Activated T-cell treated with anti-CD3 and anti-CD28 coated beads for 48 hours (primary cell): ENCODE measurements around the gene ART1.

Experiments used
- DNase-seq: peaks from one replicate; pipeline ENCODE4 v3.0.0-alpha.2; 2020; ENCODE audit warnings: low read depth

ART1 gene

DNA sequence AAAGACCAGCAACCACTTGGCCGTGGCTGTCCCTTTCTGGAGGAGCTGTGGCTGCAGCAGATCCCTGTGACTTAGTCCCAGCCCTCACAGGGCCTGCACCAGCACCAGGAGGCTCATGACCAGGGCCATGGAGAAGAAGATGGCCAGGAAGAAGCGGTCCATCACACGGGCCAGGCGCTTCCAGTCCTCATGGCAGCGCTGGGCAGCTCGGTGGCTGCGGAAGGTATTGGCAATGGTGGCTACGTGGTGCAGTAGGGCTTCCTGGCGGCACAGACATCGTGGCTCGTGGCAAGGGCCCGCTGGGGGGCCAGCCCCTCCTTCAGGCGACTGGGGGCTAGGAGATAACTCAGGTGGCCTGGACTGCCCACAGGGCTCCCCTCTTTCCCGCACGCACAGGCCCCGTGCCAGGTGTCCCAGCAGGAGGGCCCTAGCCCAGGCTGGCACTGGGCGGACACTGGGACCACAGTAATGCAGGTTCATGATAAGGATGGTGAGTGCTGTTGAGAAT lies 21.1 kb downstream of the ART1 start:
- no peak for DNase-seq

DNA sequence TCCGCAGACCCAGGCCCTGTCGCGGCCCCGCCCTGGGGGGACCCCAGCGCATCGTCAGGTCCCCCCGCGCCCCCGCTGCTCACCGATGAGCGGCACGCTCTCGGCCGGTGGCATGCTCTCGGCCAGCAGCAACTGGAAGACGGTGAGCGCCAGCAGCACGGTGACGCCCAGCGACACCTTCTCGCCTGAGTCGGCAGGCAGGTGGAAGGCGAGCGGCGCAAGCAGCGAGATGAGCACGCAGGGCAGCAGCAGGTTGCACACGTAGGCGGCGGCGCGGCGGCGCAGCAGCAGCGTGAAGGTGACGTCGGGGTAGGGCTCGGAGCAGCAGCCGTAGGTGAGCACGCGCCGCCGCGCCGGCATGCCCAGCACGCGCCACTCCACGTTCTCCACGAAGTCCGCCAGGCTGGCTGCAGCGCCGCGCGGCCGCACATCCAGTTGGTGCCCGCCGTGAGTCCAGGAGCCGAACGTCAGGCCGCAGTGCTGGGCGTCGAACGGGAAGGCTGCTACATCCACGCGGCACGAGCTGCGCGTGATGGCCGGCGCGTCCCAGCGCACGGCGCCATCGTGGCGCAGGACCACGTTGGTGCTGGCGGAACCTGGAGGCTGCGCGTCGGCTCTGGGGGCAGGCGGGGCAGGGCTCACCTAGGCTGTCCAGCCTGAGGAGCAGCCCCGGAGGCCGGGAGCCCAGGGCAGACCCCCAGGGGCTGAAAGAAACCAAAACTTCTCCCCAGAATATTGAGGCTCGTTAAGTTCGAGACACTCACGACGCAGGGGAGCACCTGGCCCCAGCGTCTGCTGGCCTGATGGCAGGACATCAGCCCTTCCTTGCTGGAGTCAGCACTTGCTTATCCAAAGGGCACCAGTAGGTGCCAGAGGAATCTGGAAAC lies 22.5 kb downstream of the ART1 start:
- no peak for DNase-seq

DNA sequence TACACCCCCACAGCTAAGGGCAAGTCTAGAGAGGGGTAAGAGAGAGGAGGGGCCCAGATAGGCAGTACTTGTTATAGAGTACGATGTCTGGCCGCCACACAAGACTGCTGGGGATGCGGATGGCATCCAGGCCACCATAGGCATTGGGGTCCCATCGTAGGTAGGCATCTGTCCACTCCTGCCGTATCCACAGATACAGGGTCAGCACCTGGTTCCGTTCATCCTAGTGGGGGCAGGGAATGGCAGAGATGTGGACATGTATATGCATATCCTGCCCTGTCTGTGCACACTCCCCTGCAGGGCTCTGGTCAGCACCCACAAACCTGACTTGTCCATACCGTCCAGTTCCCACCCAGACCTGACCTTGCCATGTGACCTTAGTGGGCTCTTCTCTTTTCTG lies 24.2 kb downstream of the ART1 start:
- no peak for DNase-seq

DNA sequence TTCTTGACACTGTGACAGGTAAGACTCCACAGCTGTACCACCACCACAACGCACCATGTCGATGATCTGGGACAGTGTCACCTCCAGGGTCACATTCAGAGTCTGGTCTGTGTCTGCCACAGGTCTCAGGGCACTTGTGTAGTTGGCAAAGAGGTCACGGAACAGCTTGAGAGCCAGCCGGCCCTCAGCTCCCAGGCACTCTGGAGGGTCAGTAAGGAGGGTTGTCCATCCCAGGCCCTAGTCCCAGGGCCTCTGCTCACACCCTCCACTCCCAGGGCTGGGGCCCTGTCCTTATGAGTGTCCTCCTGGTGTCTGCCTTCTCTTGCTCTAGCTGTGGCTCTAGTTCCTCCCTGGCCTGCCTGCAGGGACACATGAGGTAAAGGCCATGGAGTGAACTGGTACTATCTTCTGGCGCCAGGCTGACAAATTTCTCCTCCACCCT lies 24.8 kb downstream of the ART1 start:
- DNase-seq = no peak

DNA sequence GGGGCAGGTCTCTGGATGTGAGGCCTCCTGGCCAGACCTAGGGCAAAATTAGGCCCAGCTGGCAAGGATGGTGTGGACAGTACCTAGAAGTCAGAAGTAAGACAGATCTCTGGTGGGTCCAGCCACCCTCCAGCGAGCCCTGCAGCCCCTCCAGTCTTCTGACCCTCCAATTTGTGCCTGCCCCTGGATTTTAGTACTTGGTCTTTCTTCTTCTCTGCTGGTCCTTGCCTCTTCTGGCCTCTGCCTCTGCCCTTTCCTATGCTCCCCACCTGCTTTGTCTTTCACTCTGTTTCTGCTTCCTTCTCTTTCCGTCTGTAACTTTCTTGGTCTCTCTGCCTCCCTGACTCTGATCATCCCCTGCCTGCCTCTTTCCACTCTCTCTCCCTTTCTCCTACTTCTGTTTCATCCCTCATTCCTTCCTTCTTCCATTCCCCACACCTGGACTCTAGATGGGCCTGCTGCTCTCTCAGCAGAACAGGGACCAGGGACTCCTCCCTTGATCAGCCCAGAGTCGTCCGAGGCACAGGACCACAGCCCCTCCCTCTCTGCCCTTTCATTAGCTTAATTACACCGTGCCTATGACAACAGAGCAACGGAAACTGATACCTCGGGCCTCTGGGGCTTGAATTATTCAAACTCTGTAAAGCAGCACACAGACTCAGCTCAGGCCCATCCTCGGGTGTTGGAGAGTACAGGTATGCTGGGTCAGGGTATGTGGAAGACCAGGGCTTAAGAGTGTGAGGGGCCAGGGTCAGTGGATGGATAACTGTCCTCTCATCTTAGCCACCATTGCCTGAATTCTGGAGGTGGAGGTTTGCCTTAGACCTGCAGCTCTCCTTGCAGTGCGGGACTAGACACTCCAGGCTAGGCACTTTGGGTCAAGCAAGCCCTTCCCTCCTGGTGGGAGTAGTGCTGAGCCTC lies 26.7 kb downstream of the ART1 start, which contains the start of gene CHRNA10:
Gene CHRNA10, minus strand, starts transcription at position 51 of the 921 bp plus-strand sequence. CDS start 72 bp downstream, outside the sequence.
- DNase-seq = no peak

DNA sequence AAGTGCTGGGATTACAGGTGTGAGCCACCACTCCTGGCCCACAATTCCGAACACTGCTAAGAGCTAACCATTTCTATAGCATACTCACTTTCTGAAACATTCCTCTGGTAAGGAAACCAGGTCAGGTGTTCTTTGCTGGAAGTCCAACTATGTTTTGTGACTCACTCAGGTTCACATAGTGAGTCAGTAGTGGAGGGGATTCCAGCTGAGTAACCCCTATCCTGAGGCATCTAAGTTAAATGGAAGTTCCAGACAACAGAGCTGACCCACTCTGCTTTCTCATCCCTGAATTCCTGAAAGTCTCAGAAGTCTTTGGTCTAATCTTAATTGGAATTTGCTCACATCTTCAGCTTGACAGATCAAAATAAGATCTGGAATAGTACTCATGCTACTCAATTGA lies 29.3 kb downstream of the ART1 start:
- no peak for DNase-seq

DNA sequence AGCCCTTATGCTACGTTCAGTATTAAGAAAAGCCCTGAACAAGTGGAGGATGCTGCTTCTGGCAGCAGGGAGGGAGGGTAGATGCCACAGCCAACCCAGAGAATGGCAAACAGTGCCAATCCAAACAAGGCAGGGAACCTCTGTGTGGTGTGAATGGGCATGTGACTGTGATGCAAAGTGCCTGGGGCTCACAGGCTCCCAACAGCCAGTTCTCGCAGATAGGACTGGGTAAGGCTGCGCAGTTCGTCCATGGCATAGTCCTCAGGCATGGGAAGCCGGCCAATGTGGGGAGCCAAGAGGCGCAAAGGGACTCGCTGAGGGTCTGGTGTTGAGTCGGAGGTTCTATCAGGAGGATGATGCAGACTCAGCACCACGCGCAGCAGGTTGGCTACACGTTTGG lies 31.0 kb downstream of the ART1 start:
- DNase-seq = no peak

DNA sequence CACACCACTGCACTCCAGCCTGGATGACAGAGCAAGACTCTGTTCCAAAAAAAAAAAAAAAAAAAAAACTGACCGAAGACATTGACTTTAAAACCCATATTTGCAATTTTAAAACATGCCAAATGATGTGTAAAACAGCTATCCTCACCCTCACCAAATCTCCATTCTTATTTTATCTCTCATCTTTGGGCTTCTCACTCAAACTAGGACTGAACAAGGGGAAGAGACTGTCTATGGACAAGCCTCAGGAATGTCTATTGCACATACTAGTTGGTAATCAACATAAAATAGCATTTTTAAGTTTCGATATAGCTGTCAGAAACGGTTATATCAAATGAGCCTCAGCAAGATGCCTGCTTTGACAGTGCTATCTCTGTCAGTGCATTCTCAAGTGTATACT lies 34.1 kb downstream of the ART1 start:
- DNase-seq = no peak

DNA sequence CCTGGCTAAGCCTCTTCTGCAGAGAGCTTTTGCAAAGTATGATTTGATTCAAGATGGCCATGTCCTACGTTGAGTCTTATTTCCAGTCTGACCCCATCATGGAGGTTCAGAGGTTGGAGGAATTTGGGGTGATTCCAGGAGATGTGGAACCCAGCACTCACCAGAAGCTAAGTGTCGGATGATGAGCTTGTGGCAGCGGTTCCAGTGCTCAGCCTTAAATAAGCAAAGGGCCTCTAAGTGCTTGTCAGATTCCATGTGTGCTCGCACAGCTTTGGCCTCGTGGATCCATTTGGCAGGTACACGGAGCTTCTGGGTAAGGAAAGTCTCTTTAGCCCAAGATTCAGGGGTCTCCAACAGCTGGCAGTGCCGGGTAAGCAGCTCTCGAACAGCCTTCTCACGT lies 38.1 kb downstream of the ART1 start:
- DNase-seq = no peak

DNA sequence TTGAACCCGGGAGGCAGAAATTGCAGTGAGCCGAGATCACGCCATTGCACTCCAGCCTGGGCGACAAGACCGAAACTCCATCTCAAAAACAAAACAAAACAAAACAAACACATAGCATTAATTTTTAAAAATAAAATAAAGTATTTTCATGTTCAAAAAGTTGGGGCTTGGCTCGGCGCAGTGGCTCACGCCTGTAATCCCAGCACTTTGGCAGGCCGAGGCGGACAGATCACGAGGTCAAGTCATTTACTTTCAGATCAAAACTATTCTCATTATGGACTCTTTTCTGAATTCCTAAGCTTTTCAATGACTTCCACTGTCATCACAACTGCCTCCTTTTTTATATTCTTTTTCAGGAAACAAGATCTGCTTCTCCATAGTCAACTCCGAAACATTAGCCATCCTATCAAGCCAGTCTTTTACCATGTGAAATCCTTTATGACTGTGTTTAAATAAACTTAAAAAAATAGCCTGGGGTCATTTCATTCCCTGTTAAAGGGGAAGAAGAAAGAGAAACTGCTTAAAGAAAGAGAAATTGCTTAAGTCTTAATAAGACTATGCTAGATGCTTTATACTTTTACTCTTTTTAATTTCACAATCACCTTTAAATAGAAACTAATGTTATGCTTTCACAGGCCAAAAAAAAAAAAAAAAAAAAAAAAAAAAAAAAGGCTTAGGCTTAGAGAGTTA lies 39.3 kb downstream of the ART1 start:
- DNase-seq = no peak

DNA sequence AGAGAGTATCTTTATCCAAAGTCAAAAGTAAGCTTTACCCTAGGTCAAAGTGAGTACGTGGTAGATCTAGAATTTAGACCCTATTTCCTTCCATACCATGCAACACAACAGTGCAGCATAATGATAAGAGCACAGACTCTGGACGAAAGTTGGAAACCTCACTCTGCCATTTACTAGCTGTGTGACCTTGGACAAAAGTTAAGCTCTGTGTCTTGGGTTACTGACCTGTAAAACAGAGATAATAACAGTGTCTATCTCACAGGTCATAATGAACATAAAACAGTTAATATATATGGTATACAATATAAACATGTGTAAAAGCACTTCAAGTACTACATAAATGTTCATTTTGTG lies 39.9 kb downstream of the ART1 start:
- no peak for DNase-seq

DNA sequence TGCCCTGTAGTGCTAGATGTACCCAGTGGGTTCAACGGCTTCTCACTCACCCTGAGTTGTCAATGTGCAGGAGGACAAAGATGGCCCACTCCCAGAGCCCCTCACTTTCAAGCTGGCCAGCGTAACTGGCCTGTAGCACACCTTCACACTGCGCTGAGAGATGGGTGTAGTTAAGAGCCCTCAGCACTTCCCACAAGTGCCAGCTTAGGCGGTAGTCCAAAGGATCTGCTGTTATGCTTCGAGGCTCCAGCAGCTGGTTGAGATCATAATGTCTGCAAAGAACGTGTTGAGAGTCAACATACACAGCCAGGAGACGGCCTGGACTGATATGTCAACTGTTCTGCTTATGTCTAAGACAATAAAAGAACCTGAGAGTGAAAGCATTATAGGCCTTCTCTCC lies 41.0 kb downstream of the ART1 start:
- DNase-seq = no peak

DNA sequence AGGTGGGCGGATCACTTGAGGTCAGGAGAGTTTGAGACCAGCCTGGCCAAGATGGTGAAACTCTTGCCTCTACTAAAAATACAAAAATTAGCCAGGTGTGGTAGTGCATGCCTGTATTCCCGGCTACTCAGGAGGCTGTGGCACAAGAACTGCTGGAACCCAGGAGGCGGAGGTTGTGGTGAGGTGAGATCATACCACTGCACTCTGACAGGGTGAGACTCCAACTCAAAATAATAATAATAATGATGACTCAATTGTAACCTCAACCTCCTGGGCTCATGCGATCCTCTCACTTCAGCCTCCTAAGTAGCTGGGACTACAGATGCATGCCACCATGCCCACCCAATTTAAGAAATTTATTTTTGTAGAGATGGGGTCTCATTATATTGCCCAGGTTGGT lies 41.8 kb downstream of the ART1 start:
- DNase-seq = no peak

DNA sequence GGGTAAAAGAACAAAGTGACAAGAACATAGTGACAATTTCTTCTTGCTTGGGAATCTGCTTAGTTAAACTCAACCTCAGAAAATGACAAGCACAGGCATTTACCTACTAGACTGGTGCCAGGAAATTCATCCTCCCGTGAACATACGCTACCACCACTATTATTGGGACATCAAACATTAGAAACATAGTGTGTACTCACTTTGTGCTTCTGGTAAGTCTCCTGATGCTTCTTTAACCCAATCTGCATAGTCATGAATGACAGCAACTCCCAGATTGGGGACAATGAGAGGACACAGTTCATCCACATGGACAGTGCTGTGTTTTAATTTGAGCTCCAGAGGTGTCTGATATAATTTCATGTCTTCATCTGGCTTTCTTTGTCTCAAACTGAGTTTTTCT lies 55.5 kb downstream of the ART1 start:
- DNase-seq = no peak

DNA sequence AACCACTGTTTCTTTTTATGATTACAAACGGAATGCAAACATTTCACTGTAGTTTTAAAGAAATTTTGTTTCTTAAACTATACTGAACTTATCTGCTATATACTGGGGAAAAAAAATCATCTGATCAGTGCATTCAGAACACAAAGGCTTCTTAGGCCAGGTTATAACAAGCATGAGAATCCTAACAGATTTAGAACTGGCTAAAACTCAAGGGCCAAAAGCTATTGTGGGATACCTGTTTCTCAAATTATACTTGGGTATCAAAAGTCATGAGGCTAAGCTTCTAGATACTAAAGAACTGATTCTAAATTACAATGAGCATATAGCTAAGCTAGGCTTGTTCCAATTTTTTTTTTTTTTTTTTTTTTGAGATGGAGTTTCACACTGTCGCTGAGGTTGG lies 56.0 kb downstream of the ART1 start:
- no peak for DNase-seq

DNA sequence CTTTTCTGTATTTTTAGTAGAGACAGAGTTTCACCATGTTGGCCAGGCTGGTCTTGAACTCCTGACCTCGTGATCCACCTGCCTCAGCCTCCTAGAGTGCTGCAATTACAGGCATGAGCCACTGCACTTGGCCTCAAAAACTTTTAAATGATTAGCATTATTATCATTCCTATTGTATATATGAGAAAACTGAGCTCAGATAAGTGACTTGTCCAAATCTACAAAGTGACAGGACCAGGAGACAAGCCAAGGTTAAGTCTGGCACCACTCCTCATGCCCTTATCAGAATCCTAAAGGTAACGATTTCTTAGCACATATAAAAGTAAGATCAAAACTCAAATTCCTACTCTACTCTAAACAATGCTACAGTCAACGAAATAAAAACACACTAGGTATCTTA lies 58.5 kb downstream of the ART1 start:
- no peak for DNase-seq

DNA sequence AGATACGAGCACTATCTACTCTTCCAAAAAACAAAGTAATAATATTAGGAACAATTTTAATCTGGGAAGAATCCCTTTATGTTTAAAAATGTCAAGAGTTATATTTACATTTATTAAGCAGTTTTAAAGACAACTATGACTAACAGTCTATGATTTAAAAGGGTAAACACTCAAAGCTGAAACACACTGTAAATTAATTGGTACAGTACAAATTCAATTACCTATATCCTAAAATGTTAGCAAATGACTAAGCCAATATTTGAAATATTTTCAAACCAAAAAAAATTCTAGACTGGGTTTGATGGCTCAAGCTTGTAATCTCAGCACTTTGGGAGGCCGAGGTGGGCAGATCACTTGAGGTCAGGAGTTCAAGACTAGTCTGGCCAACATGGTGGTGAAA lies 62.2 kb downstream of the ART1 start:
- no peak for DNase-seq

DNA sequence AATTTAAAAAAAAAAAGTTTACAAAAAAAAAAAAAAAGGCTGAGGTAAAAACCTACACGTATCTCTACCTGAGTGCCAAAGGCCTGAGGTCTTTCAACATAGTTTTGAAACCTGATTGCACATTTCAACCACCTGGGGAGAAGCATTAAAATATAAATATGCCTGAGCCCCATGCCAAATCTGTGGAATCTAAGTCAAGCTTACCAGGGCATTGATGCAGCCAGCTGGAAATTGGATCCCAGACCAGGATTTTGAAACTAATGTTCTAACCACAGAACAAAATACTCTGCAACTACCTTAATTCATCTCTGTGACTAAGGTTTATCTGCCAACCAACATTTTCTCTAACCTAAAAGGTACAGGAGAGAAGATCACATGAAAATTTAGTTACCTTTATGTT lies 65.0 kb downstream of the ART1 start:
- no peak for DNase-seq

DNA sequence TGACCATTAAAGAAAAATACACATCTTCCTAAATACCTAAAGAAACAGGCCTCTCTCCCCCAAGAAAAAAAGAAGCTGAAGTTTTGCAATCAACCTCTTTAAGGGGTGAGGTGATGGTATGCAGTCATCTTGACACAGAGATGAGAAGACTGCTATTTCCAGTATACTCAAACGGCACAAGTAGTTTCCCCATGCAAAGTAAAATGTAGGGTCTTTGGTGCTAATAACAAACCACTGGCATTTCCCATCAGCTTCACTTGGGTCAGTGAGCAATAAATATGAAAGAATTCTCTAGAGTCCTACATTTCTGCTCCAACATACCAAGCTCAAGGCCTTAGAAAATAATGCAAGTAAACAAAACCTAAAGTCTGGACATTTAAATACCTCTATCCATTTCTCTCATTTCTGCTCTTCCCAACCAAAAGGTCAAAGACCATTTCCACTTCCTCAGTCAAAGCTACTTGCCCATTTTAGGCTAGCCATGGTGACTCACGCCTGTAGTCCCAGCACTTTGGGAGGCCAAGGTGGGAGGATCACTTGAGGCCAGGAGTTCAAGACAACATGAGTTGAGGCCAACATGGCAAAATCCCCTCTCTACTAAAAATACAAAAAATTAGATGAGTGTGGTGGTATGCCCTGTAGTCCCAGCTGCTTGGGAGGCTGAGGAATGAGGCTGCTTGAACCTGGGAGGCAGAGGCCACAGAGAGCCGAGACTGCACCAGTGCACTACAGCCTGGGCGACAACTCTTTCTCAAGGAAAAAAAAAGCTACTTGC lies 65.7 kb downstream of the ART1 start:
- DNase-seq = no peak

DNA sequence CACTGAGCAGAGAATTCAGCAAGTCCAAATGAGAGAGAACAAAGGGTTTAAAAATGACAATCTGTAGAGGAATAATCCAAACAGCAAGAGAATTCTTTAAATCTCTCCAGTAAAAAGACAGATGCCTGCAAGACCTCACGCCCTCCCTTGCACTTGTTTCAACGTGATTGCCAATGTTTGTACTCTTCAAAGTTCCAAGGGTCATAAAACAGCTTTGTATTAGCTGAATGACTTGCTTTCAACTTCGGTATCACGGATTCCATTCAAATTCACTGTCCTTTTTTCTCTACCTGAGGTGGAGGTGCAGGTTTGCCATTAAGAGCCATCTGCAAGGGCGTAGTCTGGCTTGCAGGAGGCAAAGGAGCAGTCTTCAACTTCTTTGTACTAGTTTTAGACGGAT lies 67.3 kb downstream of the ART1 start:
- no peak for DNase-seq
